Measurements from ENCODE around the gene FZD10. TPM values are rescaled to one million over a fixed set of nuclear protein-coding genes. Genes with fewer than 3 reads are reported as not detected.

The FZD10 gene
- total RNA-seq, 3 donors from 2014 or later (not counting 1 experiment from before 2014, with no cell fraction given): not detected

DNA sequence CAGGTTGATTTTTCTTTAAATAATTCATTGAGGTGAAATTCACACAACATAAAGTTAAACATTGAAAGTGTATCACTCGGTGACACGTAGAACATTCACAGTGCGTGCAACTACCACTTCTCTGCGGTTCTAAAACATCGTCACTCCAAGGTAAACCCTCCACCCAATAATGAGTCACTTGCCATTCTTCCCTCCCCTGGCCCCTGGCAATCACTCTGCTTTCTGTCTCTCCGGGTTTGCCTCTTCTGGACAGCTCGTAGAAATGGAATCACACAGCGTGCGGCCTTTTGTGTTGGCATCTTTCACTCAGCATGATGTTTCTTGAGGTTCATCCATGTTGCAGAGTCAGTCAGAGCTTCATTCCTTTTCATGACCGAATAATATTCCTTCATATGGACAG, 18.9 kb downstream of the FZD10 start:
- 78% methylated on average over 10 of the region's 10 CpGs for WGBS (ENCODE audit: insufficient coverage)

DNA sequence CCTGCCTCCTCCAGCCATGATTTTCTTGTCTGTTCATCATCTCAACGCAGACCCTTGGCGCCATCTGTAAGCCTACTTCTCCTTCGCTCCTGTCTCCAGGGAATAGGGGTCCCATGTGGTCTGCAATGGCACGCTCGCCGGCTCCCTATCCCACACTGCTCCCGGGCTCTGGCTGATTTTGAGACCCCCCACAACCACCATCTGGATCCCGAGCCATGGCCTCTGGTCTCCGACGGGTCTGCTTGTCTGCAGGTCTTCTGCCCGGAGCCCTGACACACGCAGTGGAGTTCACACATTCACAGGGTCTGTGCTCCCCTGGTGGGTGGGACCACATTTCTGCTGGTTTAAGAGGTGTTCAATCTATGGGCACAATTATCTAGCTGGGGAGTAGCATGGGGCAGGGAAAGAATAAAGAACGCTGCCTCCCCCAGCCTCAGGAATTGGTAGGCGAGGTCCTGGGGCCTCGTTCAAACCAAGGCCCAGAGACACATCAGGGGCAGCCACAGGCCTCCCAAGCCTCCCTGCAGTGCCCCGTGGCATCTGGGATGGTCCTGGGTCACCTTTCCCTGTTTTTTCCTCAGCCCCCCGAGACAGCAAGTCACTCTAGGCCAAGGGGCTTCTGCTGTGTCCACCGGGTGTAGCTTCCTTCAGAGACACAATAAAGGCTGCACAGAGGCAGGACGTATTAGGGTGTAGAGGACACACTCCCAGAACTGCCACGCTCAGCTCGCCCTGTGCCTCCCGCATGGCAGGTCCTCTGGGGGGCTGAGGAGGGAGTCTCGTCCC, 21.5 kb downstream of the FZD10 start:
- no peaks in the 10 kb centered on the region for H3K36me3 Mint-ChIP-seq
- intact Hi-C loops (cut with micrococcal nuclease): no loop called here
- DNase-seq (no peak), ATAC-seq (no peak)
- H3K9me3 Mint-ChIP-seq: peaks cover 0 to 2% of the 10 kb centered on the region in 2 donors
- 90% methylated on average over 23 of the region's 23 CpGs for WGBS (ENCODE audit: insufficient coverage)
- TF ChIP-seq, protein P1, sequence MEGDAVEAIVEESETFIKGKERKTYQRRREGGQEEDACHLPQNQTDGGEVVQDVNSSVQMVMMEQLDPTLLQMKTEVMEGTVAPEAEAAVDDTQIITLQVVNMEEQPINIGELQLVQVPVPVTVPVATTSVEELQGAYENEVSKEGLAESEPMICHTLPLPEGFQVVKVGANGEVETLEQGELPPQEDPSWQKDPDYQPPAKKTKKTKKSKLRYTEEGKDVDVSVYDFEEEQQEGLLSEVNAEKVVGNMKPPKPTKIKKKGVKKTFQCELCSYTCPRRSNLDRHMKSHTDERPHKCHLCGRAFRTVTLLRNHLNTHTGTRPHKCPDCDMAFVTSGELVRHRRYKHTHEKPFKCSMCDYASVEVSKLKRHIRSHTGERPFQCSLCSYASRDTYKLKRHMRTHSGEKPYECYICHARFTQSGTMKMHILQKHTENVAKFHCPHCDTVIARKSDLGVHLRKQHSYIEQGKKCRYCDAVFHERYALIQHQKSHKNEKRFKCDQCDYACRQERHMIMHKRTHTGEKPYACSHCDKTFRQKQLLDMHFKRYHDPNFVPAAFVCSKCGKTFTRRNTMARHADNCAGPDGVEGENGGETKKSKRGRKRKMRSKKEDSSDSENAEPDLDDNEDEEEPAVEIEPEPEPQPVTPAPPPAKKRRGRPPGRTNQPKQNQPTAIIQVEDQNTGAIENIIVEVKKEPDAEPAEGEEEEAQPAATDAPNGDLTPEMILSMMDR (IDR thresholded peaks at IDR 0.05): no peak
- H3K4me1 ChIP-seq (ENCODE audit: control insufficient read depth, insufficient read depth, low read length): no peaks in the 10 kb centered on the region
- no peak overlapping the region for H3K4me3 ChIP-seq (ENCODE audit: low read length)
- H3K27me3 Mint-ChIP-seq (ENCODE audit: low read depth in 2 of 2): peaks cover 0 to 11% of the 10 kb centered on the region in 2 donors
- H3K27me3 ChIP-seq (ENCODE audit: control insufficient read depth, insufficient read depth, low read length): no peaks in the 10 kb centered on the region
- H3K36me3 ChIP-seq (ENCODE audit: control insufficient read depth, insufficient read depth, low read length): no peaks in the 10 kb centered on the region
- H3K27ac Mint-ChIP-seq: no peak overlapping the region
- no peaks in the 10 kb centered on the region for H3K9me3 ChIP-seq (ENCODE audit: control insufficient read depth, insufficient read depth, low read length)
- H3K4me1 Mint-ChIP-seq: no peaks in the 10 kb centered on the region
- no peak overlapping the region for H3K27ac ChIP-seq (ENCODE audit: low read length)
- H3K4me3 Mint-ChIP-seq: no peak overlapping the region

More for the DNA sequence above, 18.9 kb downstream of the FZD10 start:
- no peak for DNase-seq
- Mint-ChIP-seq H3K36me3 (no peaks in the 10 kb centered on the region), H3K4me1 (no peaks in the 10 kb centered on the region), H3K4me3 (no peak overlapping the region), H3K27me3 (ENCODE audit: low read depth in 2 of 2) (peaks cover 0 to 14% of the 10 kb centered on the region in 2 donors), H3K9me3 (peaks cover 0 to 2% of the 10 kb centered on the region in 2 donors), H3K27ac (no peak overlapping the region)
- Histone ChIP-seq H3K27me3 (ENCODE audit: control insufficient read depth, insufficient read depth, low read length) (no peaks in the 10 kb centered on the region), H3K36me3 (ENCODE audit: control insufficient read depth, insufficient read depth, low read length) (no peaks in the 10 kb centered on the region), H3K27ac (ENCODE audit: low read length) (no peak overlapping the region), H3K9me3 (ENCODE audit: control insufficient read depth, insufficient read depth, low read length) (no peaks in the 10 kb centered on the region), H3K4me3 (ENCODE audit: low read length) (no peak overlapping the region), H3K4me1 (ENCODE audit: control insufficient read depth, insufficient read depth, low read length) (no peaks in the 10 kb centered on the region)
- ATAC-seq: no peak
- intact Hi-C loops (cut with micrococcal nuclease): no loop called here
- TF ChIP-seq, protein P1 (IDR thresholded peaks at IDR 0.05): no peak

DNA sequence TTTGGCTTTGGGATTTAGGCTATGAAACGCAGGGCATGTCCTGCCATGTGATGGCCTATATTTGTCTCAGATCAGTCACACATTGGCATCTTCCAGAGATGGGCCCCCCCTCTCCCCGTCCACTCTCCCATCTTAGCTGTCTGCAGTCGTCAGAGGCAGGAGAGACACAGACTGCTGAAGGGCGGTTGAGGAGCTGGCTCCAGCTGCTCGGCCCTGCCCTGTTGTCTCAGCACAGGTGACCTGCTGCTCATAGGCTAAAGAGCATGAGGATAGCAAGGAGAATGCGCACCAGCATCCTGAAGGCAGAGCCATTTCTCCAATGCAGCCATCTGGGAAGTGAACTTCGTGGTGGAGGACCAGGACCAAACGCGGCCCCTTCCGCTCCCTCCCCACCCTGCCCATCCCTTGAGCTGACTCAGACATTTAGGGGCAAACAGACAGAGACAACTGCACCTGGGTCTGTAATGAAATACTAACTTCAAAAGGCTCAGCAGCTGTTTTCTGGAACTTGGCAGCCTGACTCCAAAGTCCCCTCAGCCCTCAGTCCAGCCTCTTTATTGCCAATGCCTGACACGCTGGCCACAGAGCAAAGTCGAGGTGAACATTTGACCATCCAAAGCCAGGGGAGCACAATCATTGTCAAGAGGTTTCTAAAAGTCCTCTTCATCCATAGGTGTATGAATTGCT, 22.3 kb downstream of the FZD10 start:
- no peaks in the 10 kb centered on the region for H3K9me3 ChIP-seq (ENCODE audit: control insufficient read depth, insufficient read depth, low read length)
- no peak overlapping the region for H3K27ac ChIP-seq (ENCODE audit: low read length)
- no peak overlapping the region for H3K27ac Mint-ChIP-seq
- no peaks in the 10 kb centered on the region for H3K36me3 Mint-ChIP-seq
- H3K4me3 Mint-ChIP-seq: no peak overlapping the region
- DNase-seq (no peak), ATAC-seq (no peak)
- intact Hi-C loops (cut with micrococcal nuclease): no loop called here
- no peak overlapping the region for H3K4me3 ChIP-seq (ENCODE audit: low read length)
- no peaks in the 10 kb centered on the region for H3K4me1 ChIP-seq (ENCODE audit: control insufficient read depth, insufficient read depth, low read length)
- H3K36me3 ChIP-seq (ENCODE audit: control insufficient read depth, insufficient read depth, low read length): no peaks in the 10 kb centered on the region
- peaks cover 0 to 2% of the 10 kb centered on the region in 2 donors for H3K9me3 Mint-ChIP-seq
- H3K27me3 Mint-ChIP-seq (ENCODE audit: low read depth in 2 of 2): peaks cover 0 to 11% of the 10 kb centered on the region in 2 donors
- TF ChIP-seq, protein P1 (IDR thresholded peaks at IDR 0.05): no peak
- no peaks in the 10 kb centered on the region for H3K27me3 ChIP-seq (ENCODE audit: control insufficient read depth, insufficient read depth, low read length)
- no peaks in the 10 kb centered on the region for H3K4me1 Mint-ChIP-seq
- WGBS (ENCODE audit: insufficient coverage): 82% methylated on average over 12 of the region's 12 CpGs
